Testis (tissue), 2 donors: Measurements from ENCODE around the gene RIC1.

Source experiments
- POLR2A ChIP-seq: fragments of 450-650 bp; IDR thresholded peaks from one replicate; pipeline ENCODE4 v1.6.1; 2017; ENCODE audit warnings: antibody characterized with exemption, mild to moderate bottlenecking, moderate library complexity
- TF ChIP-seq, protein P1 (sequence below), 3 experiments: fragments of 450-650 bp in 2 of 3; fragments of 200-600 bp in 1 of 3; sonication (generic) in 1 of 3; IDR thresholded peaks; one replicate each; pipeline ENCODE4 v1.5.1; 2016 to 2019; ENCODE audit warnings: antibody characterized with exemption in 3 of 3, mild to moderate bottlenecking in 2 of 3, moderate library complexity in 1 of 3

DNA sequence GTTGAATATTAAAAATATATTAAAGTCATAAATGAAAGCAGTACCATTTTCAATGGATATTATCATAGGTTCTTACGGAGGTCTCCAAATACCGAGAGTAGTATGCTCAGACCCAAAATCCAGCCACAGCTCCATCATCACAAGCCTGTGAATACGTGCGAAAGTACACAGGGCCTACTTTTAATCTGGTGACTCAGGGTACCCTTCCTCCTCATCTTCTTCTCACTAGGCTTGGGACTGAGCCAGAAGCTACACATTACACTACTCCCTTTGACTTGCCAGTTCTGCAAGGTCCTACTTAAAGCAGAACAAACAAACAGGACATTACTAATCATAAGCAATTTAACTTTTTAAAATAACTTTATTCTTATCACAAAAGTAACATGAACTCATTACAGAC, 7.6 kb upstream of the RIC1 start:
- TF ChIP-seq, protein P1, sequence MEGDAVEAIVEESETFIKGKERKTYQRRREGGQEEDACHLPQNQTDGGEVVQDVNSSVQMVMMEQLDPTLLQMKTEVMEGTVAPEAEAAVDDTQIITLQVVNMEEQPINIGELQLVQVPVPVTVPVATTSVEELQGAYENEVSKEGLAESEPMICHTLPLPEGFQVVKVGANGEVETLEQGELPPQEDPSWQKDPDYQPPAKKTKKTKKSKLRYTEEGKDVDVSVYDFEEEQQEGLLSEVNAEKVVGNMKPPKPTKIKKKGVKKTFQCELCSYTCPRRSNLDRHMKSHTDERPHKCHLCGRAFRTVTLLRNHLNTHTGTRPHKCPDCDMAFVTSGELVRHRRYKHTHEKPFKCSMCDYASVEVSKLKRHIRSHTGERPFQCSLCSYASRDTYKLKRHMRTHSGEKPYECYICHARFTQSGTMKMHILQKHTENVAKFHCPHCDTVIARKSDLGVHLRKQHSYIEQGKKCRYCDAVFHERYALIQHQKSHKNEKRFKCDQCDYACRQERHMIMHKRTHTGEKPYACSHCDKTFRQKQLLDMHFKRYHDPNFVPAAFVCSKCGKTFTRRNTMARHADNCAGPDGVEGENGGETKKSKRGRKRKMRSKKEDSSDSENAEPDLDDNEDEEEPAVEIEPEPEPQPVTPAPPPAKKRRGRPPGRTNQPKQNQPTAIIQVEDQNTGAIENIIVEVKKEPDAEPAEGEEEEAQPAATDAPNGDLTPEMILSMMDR (IDR thresholded peaks at IDR 0.05), result no peak
- no peak for TF ChIP-seq POLR2A
